Measurements from ENCODE around the gene SLC35E4. TPM values are rescaled to one million over a fixed set of nuclear protein-coding genes. Genes with fewer than 3 reads are reported as not detected.

Gene SLC35E4
- total and polyA plus RNA-seq, 3 donors from 2014 or later, result 11.6 to 35.9 (median 11.6) TPM

- Histone ChIP-seq H3K27ac (no peak overlapping the region), H3K4me3 (no peak overlapping the region), H3K36me3 (ENCODE audit: low read depth, missing control alignments) (no peaks in the 10 kb centered on the region), H3K9me3 (no peaks in the 10 kb centered on the region), H3K4me1 (no peaks in the 10 kb centered on the region), H3K27me3 (no peaks in the 10 kb centered on the region)
- TF ChIP-seq, protein P1, sequence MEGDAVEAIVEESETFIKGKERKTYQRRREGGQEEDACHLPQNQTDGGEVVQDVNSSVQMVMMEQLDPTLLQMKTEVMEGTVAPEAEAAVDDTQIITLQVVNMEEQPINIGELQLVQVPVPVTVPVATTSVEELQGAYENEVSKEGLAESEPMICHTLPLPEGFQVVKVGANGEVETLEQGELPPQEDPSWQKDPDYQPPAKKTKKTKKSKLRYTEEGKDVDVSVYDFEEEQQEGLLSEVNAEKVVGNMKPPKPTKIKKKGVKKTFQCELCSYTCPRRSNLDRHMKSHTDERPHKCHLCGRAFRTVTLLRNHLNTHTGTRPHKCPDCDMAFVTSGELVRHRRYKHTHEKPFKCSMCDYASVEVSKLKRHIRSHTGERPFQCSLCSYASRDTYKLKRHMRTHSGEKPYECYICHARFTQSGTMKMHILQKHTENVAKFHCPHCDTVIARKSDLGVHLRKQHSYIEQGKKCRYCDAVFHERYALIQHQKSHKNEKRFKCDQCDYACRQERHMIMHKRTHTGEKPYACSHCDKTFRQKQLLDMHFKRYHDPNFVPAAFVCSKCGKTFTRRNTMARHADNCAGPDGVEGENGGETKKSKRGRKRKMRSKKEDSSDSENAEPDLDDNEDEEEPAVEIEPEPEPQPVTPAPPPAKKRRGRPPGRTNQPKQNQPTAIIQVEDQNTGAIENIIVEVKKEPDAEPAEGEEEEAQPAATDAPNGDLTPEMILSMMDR (IDR thresholded peaks at IDR 0.05), result no peak
- 87 to 90% methylated on average over 4 of the region's 4 CpGs for WGBS, 2 donors
- DNase-seq, result no peak
- intact Hi-C loops (cut with DNase I; ENCODE audit: low total_unique reads), result no loop called here
These were observed 30.2 kb downstream of the SLC35E4 start for GRCh38 chr22:30665786-30666185.

GRCh38 chr22:30667107-30667493 lies 31.5 kb downstream of the SLC35E4 start:
- no peak for TF ChIP-seq POLR2A (IDR thresholded peaks at IDR 0.05)
- TF ChIP-seq, protein P1 (IDR thresholded peaks at IDR 0.05), result no peak
- Histone ChIP-seq H3K27ac (peak overlapping the region; percentile 37 to 85), H3K4me3 (peak overlapping the region; percentile 69 to 73), H3K4me1 (no peaks in the 10 kb centered on the region), H3K27me3 (no peaks in the 10 kb centered on the region), H3K36me3 (ENCODE audit: low read depth, missing control alignments) (no peaks in the 10 kb centered on the region), H3K9me3 (no peaks in the 10 kb centered on the region)
- WGBS, 2 donors, result 1 to 2% methylated on average over 18 of the region's 18 CpGs
- DNase-seq, result no peak
- intact Hi-C loops (cut with DNase I; ENCODE audit: low total_unique reads), result no loop called here

DNA sequence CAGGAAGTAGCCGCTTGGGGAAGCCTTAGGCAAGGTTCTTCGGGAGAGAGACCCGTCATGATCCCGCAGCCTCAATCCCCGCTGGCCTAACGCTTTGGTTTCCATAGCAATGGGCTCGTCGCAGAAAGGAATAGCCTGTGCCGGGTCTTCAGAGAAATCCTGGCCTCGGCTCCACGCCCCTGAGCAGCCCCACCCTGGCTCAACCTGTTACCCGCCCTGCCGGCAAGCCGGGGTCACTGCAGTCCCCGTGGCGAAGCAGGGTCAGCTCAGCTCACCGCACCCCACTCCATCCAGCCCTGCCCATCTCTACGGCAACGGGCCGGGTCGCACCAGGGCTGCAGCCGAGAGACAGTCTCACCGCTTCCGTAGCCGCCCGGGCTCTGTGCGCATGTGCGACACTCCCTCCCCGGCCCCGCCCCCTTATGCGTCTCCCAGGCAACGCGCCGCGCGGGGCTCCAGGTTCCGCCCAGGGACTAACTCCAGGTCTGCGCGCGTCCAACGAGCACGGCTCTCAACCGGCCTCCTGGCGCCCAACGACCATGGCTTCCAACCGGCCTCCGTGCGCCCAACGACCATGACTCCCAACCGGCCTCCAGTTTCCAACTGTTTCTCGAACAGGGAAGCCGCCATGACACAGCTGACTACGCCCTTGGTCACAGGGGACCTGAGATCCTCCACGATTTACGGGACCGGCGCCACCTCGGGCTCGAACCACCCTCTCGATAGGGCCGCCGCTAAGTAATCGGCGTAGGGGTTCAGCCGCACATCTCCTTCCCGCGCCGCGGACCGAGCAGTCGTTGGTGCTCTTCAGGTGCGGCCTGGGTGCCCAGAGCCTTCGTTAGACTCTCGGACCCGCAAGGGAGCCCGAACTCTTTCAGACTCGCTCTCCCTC lies 32.2 kb downstream of the SLC35E4 start, which contains the start of gene DUSP18:
TSS of gene DUSP18 (minus strand) at position 382 of the 892 bp plus-strand sequence. CDS start 3,872 bp downstream, outside the sequence.
- 0 to 1% methylated on average over 7 to 77 of the region's 77 CpGs for WGBS, 2 donors
- Histone ChIP-seq H3K4me1 (no peaks in the 10 kb centered on the region), H3K4me3 (peak within 1 kb of the TSS; percentile 69 to 73), H3K27me3 (no peaks in the 10 kb centered on the region), H3K36me3 (ENCODE audit: low read depth, missing control alignments) (no peaks in the 10 kb centered on the region), H3K27ac (peak within 1 kb of the TSS; percentile 66 to 85), H3K9me3 (no peaks in the 10 kb centered on the region)
- TF ChIP-seq, protein P1 (IDR thresholded peaks at IDR 0.05), result peak in 2 of 3 experiments; percentile 11 to 29
- TF ChIP-seq POLR2A (IDR thresholded peaks at IDR 0.05), result peak; percentile 48
- intact Hi-C loops (cut with DNase I; ENCODE audit: low total_unique reads), result no loop called here
- DNase-seq, result peak; percentile 96

DNA sequence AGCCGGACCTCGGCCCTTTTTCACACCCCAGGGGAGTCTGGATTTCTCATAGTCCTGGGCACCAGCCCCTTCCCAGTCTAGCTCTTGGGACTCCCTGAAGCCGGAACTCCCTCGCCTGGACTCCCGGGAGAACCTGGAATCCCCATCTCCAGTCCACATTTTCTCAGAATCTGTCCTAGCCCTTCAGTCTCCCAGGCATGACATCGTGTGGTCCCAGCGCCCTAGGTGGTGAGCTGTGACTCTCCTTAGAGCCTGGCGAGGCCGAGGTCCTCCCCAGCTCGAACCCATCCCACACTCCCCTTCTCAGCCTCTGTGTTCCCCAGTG lies 32.8 kb downstream of the SLC35E4 start:
- Histone ChIP-seq H3K4me3 (peak overlapping the region; percentile 69 to 73), H3K36me3 (ENCODE audit: low read depth, missing control alignments) (no peaks in the 10 kb centered on the region), H3K9me3 (no peaks in the 10 kb centered on the region), H3K27ac (peak overlapping the region; percentile 66 to 85), H3K27me3 (no peaks in the 10 kb centered on the region), H3K4me1 (no peaks in the 10 kb centered on the region)
- 30 to 43% methylated on average over 4 to 10 of the region's 10 CpGs for whole genome bisulfite sequencing, 2 donors
- TF ChIP-seq, protein P1 (IDR thresholded peaks at IDR 0.05), result no peak
- no peak for TF ChIP-seq POLR2A (IDR thresholded peaks at IDR 0.05)
- intact Hi-C loops (cut with DNase I; ENCODE audit: low total_unique reads), result no loop called here
- DNase-seq, result no peak
